ENCODE data around the gene LEUTX. TPM values are rescaled to one million over a fixed set of nuclear protein-coding genes. Genes with fewer than 3 reads are reported as not detected.
"Not testable (repeated sequence)": the region's sequence is repeated elsewhere in the genome, so short reads cannot be mapped to it uniquely, and the experiment has no call there.

The LEUTX gene
- total RNA-seq, 2 experiments from 2014 or later, result not detected

DNA sequence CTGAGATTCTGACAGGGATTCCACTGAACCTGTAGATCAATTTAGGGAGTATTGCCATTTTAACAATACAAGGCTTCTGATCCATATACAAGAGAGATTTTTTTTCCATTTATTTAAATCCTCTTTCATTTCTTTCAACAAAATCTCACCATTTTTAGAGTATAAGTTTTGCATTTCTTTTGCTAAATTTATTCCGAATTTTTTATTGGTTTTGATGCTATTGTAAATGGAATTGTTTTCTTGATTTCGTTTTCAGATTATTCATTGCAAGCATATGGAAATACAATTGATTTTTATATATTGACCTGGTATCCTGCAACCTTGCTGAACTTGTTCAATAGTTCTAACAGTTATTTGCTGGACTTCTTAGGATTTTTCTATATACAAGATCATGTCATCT is 18.4 kb downstream of the LEUTX start:
- Mint-ChIP-seq H3K4me3 (no peak overlapping the region), H3K27me3 (peaks cover 26% of the 10 kb centered on the region), H3K36me3 (no peaks in the 10 kb centered on the region), H3K4me1 (peaks cover 28% of the 10 kb centered on the region), H3K27ac (no peak overlapping the region), H3K9me3 (ENCODE audit: low read depth) (no peaks in the 10 kb centered on the region)
- CTCF ChIA-PET, result interaction anchor here (1.0 kb wide), 1 partner anchor 17 kb away, joined by 3 read pairs; no protein-coding TSS in a partner anchor
- no peak for ATAC-seq
- no peak for DNase-seq

- peaks cover 24% of the 10 kb centered on the region for H3K27me3 Mint-ChIP-seq
- H3K27ac Mint-ChIP-seq, result no peak overlapping the region
- no peaks in the 10 kb centered on the region for H3K36me3 Mint-ChIP-seq
- H3K4me3 Mint-ChIP-seq, result no peak overlapping the region
- CTCF ChIA-PET, result interaction anchor here (0.9 to 3.3 kb wide), 6 partner anchors 10 to 168 kb away, joined by 3 to 13 read pairs (median 4); partner anchors contain the start of genes DYRK1B and PSMC4
- peaks cover 2% of the 10 kb centered on the region for H3K4me1 Mint-ChIP-seq
- DNase-seq (no peak), ATAC-seq (no peak)
- no peaks in the 10 kb centered on the region for H3K9me3 Mint-ChIP-seq (ENCODE audit: low read depth)
Observed at GRCh38 chr19:39802958-39803357, 24.3 kb downstream of the LEUTX start.

GRCh38 chr19:39805104-39805503 is 26.4 kb downstream of the LEUTX start:
- DNase-seq (no peak), ATAC-seq (no peak)
- Mint-ChIP-seq H3K36me3 (no peaks in the 10 kb centered on the region), H3K27me3 (peaks cover 21% of the 10 kb centered on the region), H3K4me1 (no peaks in the 10 kb centered on the region), H3K9me3 (ENCODE audit: low read depth) (no peaks in the 10 kb centered on the region), H3K27ac (no peak overlapping the region), H3K4me3 (no peak overlapping the region)
- CTCF ChIA-PET, result interaction anchor here (1.2 to 2.1 kb wide), 3 partner anchors 12 to 40 kb away, joined by 4 to 5 read pairs (median 4); no protein-coding TSS in a partner anchor

DNA sequence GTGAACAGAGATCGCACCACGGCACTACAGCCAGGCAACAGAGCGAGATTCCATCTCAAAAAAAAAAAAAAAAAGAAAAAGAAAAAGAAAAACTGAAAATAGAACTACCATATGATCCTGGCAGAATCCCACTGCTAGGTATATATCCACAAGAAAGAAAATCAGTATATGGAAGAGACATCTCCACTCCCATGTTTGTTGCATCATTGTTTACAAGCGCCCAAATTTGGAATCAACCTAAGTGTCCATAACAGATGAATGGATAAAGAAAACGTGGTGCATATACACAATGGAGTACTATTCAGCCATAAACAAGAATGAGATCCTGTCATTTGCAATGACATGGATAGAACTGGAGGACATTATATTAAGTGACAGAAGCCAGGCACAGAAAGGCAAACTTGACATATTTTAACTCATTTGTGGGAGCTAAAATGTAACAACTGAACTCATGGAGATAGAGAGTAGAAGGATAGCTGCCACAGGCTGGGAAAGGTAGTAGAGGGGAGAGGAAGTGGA is 29.3 kb downstream of the LEUTX start:
- ATAC-seq (no peak), DNase-seq (no peak)
- no peaks in the 10 kb centered on the region for H3K9me3 Mint-ChIP-seq (ENCODE audit: low read depth)
- CTCF ChIA-PET, result interaction anchor here (0.9 to 1.1 kb wide), 2 partner anchors 15 to 43 kb away, joined by 3 to 4 read pairs; no protein-coding TSS in a partner anchor
- no peaks in the 10 kb centered on the region for H3K36me3 Mint-ChIP-seq
- no peak overlapping the region for H3K27ac Mint-ChIP-seq
- peaks cover 9% of the 10 kb centered on the region for H3K27me3 Mint-ChIP-seq
- no peak overlapping the region for H3K4me3 Mint-ChIP-seq
- no peaks in the 10 kb centered on the region for H3K4me1 Mint-ChIP-seq

DNA sequence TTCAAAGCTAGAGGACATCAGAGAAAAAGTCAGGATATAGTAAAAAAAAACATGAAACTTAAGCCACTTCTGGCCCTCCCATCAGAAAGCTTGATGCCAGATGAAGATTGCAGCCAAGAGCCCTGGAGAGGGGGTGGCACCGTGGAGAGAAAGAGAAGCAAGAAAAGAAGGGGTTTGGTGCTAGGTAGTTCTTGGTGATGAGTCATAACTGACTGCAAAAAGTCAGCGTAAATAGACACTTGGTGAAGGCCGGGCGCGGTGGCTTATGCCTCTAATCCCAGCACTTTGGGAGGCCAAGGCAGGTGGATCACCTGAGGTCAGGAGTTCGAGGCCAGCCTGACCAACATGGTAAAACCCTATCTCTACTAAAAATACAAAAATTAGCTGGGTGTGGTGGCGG is 30.0 kb downstream of the LEUTX start:
- not testable (repeated sequence) for H3K27me3 Mint-ChIP-seq; H3K9me3 Mint-ChIP-seq (ENCODE audit: low read depth); H3K4me3 Mint-ChIP-seq; ATAC-seq; DNase-seq; H3K4me1 Mint-ChIP-seq; H3K36me3 Mint-ChIP-seq; H3K27ac Mint-ChIP-seq
- CTCF ChIA-PET, result interaction anchor here (0.9 to 2.5 kb wide), 2 partner anchors 16 to 35 kb away, joined by 4 to 13 read pairs; no protein-coding TSS in a partner anchor

DNA sequence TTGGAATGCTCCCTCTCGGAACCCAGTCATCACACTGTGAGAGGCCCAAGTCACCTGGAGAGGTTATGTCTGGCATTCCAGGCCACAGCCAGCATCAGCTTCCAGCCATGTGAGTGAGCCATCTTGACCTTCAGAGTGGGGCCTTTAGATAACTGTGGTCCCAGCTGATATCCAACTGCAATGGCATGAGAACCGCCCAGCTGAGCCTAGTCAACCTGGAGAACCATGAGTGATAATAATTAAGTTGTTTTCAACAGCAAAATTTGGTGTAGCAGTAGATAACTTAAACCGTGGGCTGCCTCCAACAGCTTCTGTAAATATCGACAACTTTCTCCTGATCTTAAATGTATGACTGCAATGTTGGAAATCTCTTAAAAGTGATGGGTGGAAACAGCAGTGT is 30.7 kb downstream of the LEUTX start:
- no peak overlapping the region for H3K27ac Mint-ChIP-seq
- CTCF ChIA-PET, result interaction anchor here (0.7 to 2.5 kb wide), 2 partner anchors 34 to 1623 kb away, joined by 3 to 13 read pairs; no protein-coding TSS in a partner anchor
- no peak for DNase-seq
- no peaks in the 10 kb centered on the region for H3K36me3 Mint-ChIP-seq
- ATAC-seq, result no peak
- H3K4me1 Mint-ChIP-seq, result no peaks in the 10 kb centered on the region
- H3K9me3 Mint-ChIP-seq (ENCODE audit: low read depth), result no peaks in the 10 kb centered on the region
- no peak overlapping the region for H3K4me3 Mint-ChIP-seq
- peaks cover 2% of the 10 kb centered on the region for H3K27me3 Mint-ChIP-seq

DNA sequence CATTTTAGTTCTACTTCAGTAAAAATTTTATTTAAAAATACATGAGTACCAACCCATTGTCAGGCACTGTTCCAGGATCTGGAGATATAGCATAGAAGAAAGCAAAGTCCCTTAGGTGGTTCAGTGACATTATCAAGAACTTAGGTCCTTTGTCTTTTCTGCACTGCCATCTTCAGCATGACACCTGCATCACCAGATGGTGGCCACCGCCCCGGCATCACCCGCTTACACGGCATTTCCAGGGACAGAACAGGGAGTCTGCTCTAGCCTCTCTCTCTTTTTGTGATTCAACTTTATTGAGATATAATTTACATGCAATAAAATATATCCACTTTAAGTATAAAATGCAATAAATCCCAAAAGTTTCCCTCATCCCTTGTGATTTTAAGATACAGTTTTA is 31.8 kb downstream of the LEUTX start:
- DNase-seq (no peak), ATAC-seq (no peak)
- H3K36me3 Mint-ChIP-seq, result no peaks in the 10 kb centered on the region
- no peaks in the 10 kb centered on the region for H3K9me3 Mint-ChIP-seq (ENCODE audit: low read depth)
- no peak overlapping the region for H3K27ac Mint-ChIP-seq
- H3K4me1 Mint-ChIP-seq, result no peaks in the 10 kb centered on the region
- peaks cover under 1% of the 10 kb centered on the region for H3K27me3 Mint-ChIP-seq
- CTCF ChIA-PET, result interaction anchor here (1.1 to 2.5 kb wide), 2 partner anchors 15 to 33 kb away, joined by 6 to 13 read pairs; no protein-coding TSS in a partner anchor
- H3K4me3 Mint-ChIP-seq, result no peak overlapping the region

DNA sequence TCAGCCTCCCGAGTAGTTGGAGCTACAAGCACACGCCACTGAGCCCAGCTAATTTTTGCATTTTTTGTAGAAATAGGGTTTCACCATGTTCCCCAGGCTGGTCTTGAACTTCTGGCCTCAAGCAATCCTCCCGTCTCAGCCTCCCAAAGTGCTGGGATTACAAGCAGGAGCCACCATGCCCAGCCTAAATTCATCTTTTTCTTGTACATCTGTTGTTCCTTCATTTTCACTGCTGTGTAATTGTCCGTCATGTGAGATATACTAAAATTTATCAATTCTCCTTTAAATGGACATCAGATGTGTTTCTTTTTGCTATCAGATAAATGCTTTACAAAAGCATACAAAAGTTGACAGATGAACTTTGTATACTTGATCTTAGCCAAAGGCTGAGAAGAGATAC is 32.4 kb downstream of the LEUTX start:
- ATAC-seq (no peak), DNase-seq (no peak)
- CTCF ChIA-PET, result interaction anchor here (1.1 to 2.5 kb wide), 3 partner anchors 15 to 33 kb away, joined by 5 to 13 read pairs (median 6); no protein-coding TSS in a partner anchor
- Mint-ChIP-seq H3K27me3 (no peaks in the 10 kb centered on the region), H3K36me3 (peaks cover 2% of the 10 kb centered on the region), H3K27ac (no peak overlapping the region), H3K4me3 (no peak overlapping the region), H3K4me1 (peaks cover 2% of the 10 kb centered on the region), H3K9me3 (ENCODE audit: low read depth) (no peaks in the 10 kb centered on the region)

GRCh38 chr19:39813264-39813993 is 34.8 kb downstream of the LEUTX start:
- Mint-ChIP-seq H3K27ac (no peak overlapping the region), H3K4me1 (peaks cover 6% of the 10 kb centered on the region), H3K36me3 (peaks cover 3% of the 10 kb centered on the region), H3K27me3 (no peaks in the 10 kb centered on the region), H3K9me3 (ENCODE audit: low read depth) (no peaks in the 10 kb centered on the region), H3K4me3 (no peak overlapping the region)
- ATAC-seq (no peak), DNase-seq (no peak)
- CTCF ChIA-PET, result interaction anchor here (1.8 kb wide), 1 partner anchor 30 kb away, joined by 6 read pairs; no protein-coding TSS in a partner anchor

GRCh38 chr19:39814111-39814510 is 35.5 kb downstream of the LEUTX start:
- H3K4me3 Mint-ChIP-seq; H3K27ac Mint-ChIP-seq; H3K4me1 Mint-ChIP-seq; DNase-seq; H3K9me3 Mint-ChIP-seq (ENCODE audit: low read depth); H3K36me3 Mint-ChIP-seq; H3K27me3 Mint-ChIP-seq; ATAC-seq: not testable (repeated sequence)
- CTCF ChIA-PET, result interaction anchor here (1.4 to 1.8 kb wide), 2 partner anchors 22 to 29 kb away, joined by 5 to 6 read pairs; no protein-coding TSS in a partner anchor

DNA sequence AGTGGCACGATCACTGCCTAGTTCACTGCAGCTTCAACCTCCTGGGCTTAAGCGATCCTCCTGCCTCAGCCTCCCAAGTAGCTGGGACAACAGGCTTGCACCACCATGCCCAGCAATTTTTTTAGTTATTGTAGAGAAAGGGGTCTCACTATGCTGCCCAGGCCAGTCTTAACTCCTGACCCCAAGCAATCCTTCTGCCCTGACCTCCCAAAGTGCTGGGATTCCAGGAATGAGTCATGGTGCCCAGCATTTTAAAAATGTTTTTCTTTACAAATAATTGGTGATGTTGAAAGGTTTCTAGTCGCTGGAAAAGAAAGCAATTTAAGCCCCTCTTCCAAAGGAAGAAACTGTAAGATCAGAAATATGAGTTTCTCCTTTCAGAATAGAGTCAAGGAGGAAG is 35.9 kb downstream of the LEUTX start:
- no peaks in the 10 kb centered on the region for H3K27me3 Mint-ChIP-seq

GRCh38 chr19:39816287-39817048 is 37.8 kb downstream of the LEUTX start:
- no peaks in the 10 kb centered on the region for H3K9me3 Mint-ChIP-seq (ENCODE audit: low read depth)
- no peak overlapping the region for H3K27ac Mint-ChIP-seq
- peaks cover 3% of the 10 kb centered on the region for H3K36me3 Mint-ChIP-seq
- no peak overlapping the region for H3K4me3 Mint-ChIP-seq
- no peaks in the 10 kb centered on the region for H3K27me3 Mint-ChIP-seq
- CTCF ChIA-PET, result no interaction called here
- peaks cover 9% of the 10 kb centered on the region for H3K4me1 Mint-ChIP-seq
- ATAC-seq (no peak), DNase-seq (no peak)

More for the DNA sequence above, 35.9 kb downstream of the LEUTX start:
- no peak for ATAC-seq
- Mint-ChIP-seq H3K4me1 (peaks cover 9% of the 10 kb centered on the region), H3K9me3 (ENCODE audit: low read depth) (no peaks in the 10 kb centered on the region), H3K36me3 (peaks cover 3% of the 10 kb centered on the region), H3K27ac (no peak overlapping the region), H3K4me3 (no peak overlapping the region)
- CTCF ChIA-PET, result interaction anchor here (1.2 to 1.8 kb wide), 3 partner anchors 14 to 28 kb away, joined by 3 to 6 read pairs (median 5); no protein-coding TSS in a partner anchor
- no peak for DNase-seq

DNA sequence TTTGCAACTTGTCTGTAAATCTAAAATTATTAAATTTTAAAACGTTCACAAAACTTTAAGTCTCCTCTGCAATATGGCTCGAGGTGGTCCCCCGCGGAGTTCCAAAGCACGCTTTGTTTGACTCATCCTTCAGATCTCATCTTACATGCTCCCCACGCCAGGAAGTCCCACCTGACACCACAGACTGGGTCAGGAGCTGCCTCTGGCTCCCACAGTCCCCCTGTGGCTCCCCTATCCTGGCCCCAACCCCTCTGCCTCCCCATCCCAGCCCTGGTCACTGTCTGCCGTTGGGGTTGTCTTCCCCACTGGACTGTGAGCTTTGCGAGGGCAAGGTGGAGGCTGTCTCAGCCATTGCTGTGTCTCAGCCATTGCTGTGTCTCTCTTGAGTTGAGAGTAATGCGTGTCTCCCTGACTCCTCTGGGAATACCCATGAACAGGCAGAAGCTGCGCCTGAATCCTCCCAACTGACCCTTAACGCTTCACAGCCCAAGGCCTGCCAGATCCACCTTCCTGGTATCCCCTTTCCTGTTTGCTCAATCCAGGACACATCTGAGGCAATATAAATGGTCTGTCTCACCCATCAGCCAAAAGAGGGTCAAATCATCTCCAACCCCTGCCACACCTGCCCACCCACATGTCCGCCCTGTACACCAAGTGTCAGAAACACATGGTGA is 39.4 kb downstream of the LEUTX start:
- no peaks in the 10 kb centered on the region for H3K27me3 Mint-ChIP-seq
- CTCF ChIA-PET, result interaction anchor here (0.5 kb wide), 1 partner anchor 833 kb away, joined by 4 read pairs; no protein-coding TSS in a partner anchor
- no peak overlapping the region for H3K4me3 Mint-ChIP-seq
- no peak for ATAC-seq
- no peak overlapping the region for H3K27ac Mint-ChIP-seq
- H3K36me3 Mint-ChIP-seq, result peaks cover 3% of the 10 kb centered on the region
- H3K4me1 Mint-ChIP-seq, result peaks cover 9% of the 10 kb centered on the region
- DNase-seq, result no peak
- H3K9me3 Mint-ChIP-seq (ENCODE audit: low read depth), result no peaks in the 10 kb centered on the region

Measured in activated CD8-positive, alpha-beta memory T cell treated with anti-CD3 and anti-CD28 coated beads, Interleukin-2, amount 10 ng/mL, durations not matched to agents 7 days and 5 days (primary cell).